Measurements from ENCODE around the gene SFI1.
"Not testable (repeated sequence)": the region's sequence is repeated elsewhere in the genome, so short reads cannot be mapped to it uniquely, and the experiment has no call there.

SFI1 gene, protein sequence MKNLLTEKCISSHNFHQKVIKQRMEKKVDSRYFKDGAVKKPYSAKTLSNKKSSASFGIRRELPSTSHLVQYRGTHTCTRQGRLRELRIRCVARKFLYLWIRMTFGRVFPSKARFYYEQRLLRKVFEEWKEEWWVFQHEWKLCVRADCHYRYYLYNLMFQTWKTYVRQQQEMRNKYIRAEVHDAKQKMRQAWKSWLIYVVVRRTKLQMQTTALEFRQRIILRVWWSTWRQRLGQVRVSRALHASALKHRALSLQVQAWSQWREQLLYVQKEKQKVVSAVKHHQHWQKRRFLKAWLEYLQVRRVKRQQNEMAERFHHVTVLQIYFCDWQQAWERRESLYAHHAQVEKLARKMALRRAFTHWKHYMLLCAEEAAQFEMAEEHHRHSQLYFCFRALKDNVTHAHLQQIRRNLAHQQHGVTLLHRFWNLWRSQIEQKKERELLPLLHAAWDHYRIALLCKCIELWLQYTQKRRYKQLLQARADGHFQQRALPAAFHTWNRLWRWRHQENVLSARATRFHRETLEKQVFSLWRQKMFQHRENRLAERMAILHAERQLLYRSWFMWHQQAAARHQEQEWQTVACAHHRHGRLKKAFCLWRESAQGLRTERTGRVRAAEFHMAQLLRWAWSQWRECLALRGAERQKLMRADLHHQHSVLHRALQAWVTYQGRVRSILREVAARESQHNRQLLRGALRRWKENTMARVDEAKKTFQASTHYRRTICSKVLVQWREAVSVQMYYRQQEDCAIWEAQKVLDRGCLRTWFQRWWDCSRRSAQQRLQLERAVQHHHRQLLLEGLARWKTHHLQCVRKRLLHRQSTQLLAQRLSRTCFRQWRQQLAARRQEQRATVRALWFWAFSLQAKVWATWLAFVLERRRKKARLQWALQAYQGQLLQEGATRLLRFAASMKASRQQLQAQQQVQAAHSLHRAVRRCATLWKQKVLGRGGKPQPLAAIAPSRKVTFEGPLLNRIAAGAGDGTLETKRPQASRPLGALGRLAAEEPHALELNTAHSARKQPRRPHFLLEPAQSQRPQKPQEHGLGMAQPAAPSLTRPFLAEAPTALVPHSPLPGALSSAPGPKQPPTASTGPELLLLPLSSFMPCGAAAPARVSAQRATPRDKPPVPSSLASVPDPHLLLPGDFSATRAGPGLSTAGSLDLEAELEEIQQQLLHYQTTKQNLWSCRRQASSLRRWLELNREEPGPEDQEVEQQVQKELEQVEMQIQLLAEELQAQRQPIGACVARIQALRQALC

DNA sequence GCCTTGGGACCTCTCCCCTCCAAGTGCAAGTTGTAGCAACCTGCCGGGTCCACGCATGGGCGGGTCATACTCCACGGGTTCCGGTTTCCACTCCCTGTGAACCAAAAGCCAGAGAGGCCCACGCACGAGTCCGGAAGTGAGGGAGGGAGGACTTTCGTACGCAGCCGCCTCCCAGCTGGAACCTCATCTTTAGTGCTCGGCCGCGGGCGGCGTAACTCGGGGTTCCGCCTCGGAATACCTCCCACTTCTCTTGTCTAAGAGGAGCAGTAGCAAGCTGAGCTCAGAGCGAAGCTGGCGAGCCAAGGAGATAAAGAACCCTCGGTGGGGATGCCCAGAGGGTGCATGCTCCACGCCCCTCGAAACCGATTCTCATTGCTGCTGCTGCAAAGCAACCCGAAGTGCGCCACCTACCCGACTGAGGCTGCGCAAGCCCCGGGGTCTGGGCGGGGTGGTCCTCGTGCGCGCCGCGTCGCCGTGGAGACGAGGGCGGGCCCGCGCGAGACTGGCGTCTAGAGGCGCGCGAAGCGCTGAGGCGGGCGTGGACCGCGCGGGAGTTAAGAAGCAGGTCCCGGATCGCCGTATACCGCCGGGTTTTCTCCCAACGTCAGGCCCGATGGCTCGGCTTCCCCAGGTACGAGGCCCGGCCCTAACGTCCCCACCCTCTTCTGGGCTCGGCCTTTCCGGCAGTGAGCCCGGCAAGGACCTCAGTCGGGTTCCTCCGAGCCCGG is at the start of gene SFI1:
Gene SFI1 (plus strand): TSS at position 530 of the 728 bp plus-strand sequence. CDS start 11,749 bp downstream, outside the sequence.
- DNase-seq, result peak; percentile 85

DNA sequence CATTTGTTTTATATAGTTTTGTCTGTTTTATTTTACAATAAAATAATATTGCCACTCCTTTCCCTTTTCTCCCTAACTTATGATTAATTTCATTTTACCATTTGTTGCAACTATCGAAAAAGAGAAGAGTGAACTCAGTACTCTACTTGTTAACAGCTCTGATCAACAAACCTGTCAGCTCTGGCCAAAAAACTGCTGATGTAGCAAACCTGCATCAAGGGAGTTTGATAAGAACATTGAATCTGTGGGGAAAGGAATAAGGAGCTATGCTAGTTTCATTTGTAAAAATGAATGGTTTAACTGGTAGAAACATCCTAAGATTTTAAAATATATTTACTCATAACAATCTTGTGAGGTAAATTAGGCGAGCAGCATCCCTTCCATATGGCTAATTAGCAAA is 49.6 kb upstream of the SFI1 start:
- DNase-seq, result no peak

- no peak for DNase-seq
Observed at GRCh38 chr22:31447337-31447736, 49.0 kb upstream of the SFI1 start.

DNA sequence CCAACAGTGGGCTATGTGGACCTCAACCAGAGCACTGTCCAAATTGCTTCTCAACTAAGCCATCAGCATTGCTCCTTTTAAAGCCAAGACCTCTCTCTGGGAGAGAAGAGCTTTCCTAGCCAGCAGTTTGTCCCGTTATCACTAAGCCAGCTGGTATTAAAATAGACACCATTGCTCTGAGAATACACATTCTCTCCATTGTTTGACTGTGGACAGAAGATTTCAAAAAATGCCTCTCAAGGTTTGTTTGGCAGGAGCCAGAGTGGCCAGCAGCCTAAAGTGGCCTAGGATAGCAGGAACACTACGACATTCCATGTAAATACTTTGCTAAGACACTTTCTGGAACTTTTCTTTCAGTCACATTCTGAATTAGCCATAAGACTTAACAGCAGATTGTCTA is 48.0 kb upstream of the SFI1 start:
- DNase-seq, result no peak

DNA sequence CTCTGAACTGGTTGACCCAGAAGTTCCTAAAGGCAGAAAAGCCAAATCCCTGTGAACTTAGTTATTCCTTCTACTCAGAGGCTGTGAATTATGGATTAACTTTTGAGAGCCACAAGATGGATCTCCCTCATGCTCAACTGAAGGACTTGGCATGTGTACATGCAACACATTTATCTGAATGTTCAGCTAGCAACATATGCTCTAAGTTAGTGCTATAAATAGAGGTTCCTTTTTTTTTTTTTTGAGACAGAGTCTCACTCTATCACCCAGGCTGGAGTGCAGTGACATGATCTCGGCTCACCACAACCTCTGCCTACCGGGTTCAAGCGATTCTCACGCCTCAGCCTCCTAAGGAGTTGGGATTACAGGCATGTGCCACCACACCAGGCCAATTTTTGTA is 46.8 kb upstream of the SFI1 start:
- DNase-seq, result no peak

- DNase-seq, result no peak
Observed at GRCh38 chr22:31451709-31452571, 44.4 kb upstream of the SFI1 start.

- DNase-seq, result no peak
Observed at GRCh38 chr22:31461699-31462098, 34.6 kb upstream of the SFI1 start.

DNA sequence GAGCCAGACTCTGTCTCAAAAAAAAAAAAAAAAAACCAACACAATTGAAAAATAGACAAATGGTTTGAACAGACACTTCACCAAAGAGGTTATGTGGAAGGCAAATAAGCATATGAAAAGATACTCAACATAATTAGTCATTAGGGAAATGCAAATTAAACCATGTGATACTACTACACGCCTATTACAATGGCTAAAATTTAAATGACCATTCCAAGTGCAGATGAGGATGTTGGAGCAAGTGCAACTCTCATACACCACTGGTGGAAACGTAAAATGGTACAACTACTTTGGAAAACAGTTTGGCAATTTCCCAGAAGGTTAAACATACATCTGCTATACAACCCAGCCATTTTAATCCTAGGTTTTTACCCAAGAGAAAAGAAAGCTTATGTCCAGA is 31.0 kb upstream of the SFI1 start:
- no peak for DNase-seq

DNA sequence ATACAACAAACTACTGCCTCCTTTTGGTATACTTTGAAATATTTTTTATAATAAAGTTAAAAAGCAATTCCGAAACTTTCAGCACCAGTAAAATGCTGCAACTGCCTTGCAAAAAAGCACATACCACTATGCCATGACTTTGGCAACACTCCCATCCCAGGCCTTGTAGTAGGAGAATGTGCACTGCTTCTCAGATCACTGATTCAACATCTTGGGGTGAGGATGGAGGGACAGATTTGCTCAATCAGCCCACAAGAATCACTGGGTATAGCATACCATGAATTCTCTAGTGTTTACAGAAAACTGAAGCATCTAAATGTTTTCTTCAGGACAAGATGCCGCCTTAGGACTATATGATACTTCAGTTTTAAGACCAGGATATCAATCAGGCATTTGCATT is 21.6 kb upstream of the SFI1 start:
- no peak for DNase-seq

DNA sequence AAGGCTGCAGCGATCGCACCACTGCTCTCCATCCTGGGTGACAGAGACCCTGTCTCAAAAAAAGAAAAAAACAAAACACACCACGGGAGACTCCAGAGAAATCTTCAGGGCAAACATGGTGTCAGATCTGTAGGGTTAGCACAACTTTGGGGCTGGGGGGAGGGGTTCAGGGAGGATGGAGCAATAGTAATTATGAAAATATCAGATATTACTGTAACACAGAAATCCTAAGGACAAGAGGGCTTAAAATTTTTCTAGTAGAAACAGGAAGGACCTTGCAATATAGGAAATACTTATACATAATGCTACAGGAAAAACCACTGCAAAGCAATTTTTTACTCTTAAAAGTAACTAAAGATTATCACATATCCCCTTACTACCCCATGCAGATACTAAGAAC is 20.5 kb upstream of the SFI1 start:
- DNase-seq, result no peak

GRCh38 chr22:31477329-31477728 is 19.0 kb upstream of the SFI1 start:
- DNase-seq, result no peak

- DNase-seq, result no peak
Observed at GRCh38 chr22:31481129-31481528, 15.2 kb upstream of the SFI1 start.

DNA sequence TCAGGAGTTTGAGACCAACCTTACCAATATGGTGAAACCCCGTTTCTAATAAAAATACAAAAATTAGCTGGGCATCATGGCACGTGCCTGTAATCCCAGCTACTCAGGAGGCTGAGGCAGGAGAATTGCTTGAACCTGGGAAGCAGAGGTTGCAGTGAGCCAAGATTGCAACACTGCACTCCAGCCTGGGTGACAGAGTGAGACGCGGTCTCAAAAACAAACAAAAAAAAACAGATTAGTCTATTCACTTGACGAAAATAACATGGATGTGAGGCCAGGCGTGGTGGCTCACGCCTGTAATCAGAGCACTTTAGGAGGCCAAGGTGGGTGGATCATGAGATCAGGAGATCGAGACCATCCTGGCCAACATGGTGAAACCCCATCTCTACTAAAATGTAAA is 13.9 kb upstream of the SFI1 start:
- not testable (repeated sequence) for DNase-seq

GRCh38 chr22:31486369-31486768 is 10.0 kb upstream of the SFI1 start:
- DNase-seq, result not testable (repeated sequence)

GRCh38 chr22:31486951-31487350 is 9.4 kb upstream of the SFI1 start:
- no peak for DNase-seq

DNA sequence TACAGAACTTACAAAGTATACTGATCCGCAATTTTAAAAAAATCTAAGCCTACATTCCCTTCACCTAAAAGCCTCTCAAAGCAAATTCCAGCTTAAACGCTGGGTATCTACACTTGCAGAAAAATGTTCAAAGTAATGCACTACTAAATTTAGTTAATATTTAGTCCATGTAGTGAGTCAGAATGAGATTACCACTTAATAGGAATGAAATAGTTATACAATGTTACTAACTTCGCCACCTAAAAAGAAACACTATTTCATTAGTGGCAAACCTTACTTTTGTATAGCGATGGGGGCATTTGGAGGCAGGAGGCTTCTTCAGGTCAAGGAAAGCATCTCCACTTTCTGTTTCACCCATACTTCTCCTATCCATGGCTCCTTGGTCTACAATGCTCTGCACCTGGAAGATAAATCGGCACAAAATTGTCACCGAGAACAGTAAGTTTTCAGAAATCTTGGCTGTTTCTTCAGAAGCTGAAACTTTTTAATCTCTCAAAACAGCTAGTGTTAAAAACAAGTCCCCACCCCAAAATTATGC is 7.9 kb upstream of the SFI1 start:
- no peak for DNase-seq

- DNase-seq, result no peak
Observed at GRCh38 chr22:31488988-31489617, 7.2 kb upstream of the SFI1 start.

DNA sequence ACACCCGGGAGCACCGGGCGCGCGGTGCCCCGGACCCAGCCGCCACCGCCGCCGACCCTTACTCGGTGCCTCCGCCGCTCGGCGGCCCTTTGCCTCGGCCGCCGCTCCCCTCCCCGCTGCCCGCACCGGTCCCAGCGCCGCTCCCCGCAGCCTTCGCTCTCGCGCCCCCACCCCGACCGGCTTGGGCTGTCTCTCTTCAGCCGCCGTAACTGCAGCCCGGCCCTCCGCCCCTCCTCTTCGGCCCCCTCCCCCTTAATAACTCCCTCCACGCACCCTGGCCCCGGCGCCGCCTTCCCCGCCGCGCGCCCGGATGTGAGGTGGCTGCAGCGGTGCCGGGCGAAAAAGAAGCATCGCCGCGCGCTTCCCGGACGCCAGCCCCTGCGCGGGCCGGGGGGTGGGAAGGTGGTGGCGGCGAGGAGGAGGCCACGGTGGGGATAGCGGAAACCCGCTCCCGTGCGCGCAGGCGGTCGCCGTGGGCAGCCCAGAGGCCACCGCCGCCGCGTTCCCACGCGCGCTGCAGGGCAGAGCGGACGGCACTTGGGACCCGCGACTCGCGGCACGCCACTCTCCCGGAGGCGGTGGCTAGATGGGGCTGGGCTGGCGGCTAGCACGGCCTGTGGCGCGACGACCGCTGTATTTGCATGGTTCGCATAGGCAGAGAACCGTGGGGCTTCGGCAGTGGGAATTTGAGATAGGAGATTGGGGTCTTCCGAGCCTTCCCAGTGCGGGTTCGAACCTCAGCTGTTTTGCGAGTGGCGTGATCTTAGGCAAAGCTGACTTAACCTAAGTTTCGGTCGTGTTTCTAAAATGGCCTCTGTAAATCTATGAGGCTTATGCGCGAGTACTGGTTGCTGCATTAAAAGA is 6.5 kb upstream of the SFI1 start, which contains the start of gene EIF4ENIF1:
Gene EIF4ENIF1 (minus strand): TSS at position 211 of the 864 bp plus-strand sequence. CDS start 1,124 bp downstream, outside the sequence.
- DNase-seq, result peak; percentile 74

DNA sequence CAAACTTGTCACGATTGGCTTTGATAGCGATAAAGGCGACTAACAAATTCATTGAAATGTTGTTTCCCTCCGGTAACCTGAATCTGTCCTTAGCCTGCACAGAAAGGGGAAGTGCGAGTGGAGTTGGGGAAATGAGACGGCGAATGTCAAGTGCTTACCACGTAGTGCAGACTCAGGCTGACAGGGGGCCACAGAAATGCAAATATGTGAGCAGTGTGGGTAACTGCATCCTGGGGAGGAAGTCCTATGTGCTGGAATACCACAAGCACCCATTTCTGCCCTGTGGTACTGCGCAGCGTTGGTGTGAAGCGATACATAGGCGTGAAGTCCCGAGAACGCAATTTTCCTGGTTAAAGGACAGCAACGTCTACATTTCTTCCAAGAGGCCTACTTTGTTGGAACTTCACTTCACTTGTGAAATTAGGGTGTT is 5.8 kb upstream of the SFI1 start:
- DNase-seq, result no peak

Data from NCI-H1048 (cell line).